Chondrocyte (in vitro differentiated cells): ENCODE results near the gene ZMYM2. TPM values are rescaled to one million over a fixed set of nuclear protein-coding genes. Genes with fewer than 3 reads are reported as not detected.

Experiments used
- DNase-seq: peaks from one replicate; pipeline ENCODE4 v3.0.0; 2021; ENCODE audit warnings: mixed read lengths, low spot score
- H3K27ac Mint-ChIP-seq: one replicate; pipeline ENCODE4 v1.8.0; 2021; ENCODE audit warnings: mild to moderate bottlenecking, moderate library complexity, mixed read lengths; ENCODE audit not compliant: unreplicated experiment
- H3K27me3 Mint-ChIP-seq: 2 replicates; pipeline ENCODE4 v1.8.0; 2021; ENCODE audit warnings: low read depth, mixed read lengths
- H3K36me3 Mint-ChIP-seq: 2 replicates; pipeline ENCODE4 v1.8.0; 2021; ENCODE audit warnings: low read depth, mixed read lengths
- H3K4me1 Mint-ChIP-seq: 2 replicates; pipeline ENCODE4 v1.8.0; 2021; ENCODE audit warnings: low read depth, mild to moderate bottlenecking, mixed read lengths
- H3K4me3 Mint-ChIP-seq: one replicate; pipeline ENCODE4 v1.8.0; 2021; ENCODE audit warnings: mild to moderate bottlenecking, moderate library complexity, mixed read lengths; ENCODE audit not compliant: unreplicated experiment
- H3K9me3 Mint-ChIP-seq: 2 replicates; pipeline ENCODE4 v1.8.0; 2021; ENCODE audit warnings: low read depth, mixed read lengths
- CTCF ChIP-seq: fragments of 200-600 bp; sonication (generic); IDR thresholded peaks from 2 replicates; pipeline ENCODE4 v1.5.0; 2021; ENCODE audit warnings: antibody characterized with exemption, mild to moderate bottlenecking, moderate library complexity
- total RNA-seq: library from RNA; stranded (reverse); gene quantifications from 3 replicates; pipeline ENCODE4 v1.2.1, GENCODE V29; 2021

The ZMYM2 gene
- total RNA-seq, 1 donor from 2014 or later: 87.5 TPM

GRCh38 chr13:20102525-20103180, 144.1 kb downstream of the ZMYM2 start:
- Mint-ChIP-seq H3K27me3 (peaks cover 23% of the 10 kb centered on the region), H3K9me3 (no peaks in the 10 kb centered on the region), H3K36me3 (no peaks in the 10 kb centered on the region), H3K27ac (no peak overlapping the region), H3K4me1 (peaks cover 3% of the 10 kb centered on the region), H3K4me3 (no peak overlapping the region)
- no peak for DNase-seq
- TF ChIP-seq CTCF: no peak

- Mint-ChIP-seq H3K27me3 (peaks cover 26% of the 10 kb centered on the region), H3K9me3 (no peaks in the 10 kb centered on the region), H3K4me1 (peaks cover 3% of the 10 kb centered on the region), H3K27ac (no peak overlapping the region), H3K4me3 (no peak overlapping the region), H3K36me3 (no peaks in the 10 kb centered on the region)
- TF ChIP-seq CTCF: no peak
- DNase-seq: no peak
Measured at GRCh38 chr13:20105161-20105689, 146.7 kb downstream of the ZMYM2 start.

GRCh38 chr13:20106742-20107141, 148.2 kb downstream of the ZMYM2 start:
- no peak overlapping the region for H3K4me3 Mint-ChIP-seq
- H3K36me3 Mint-ChIP-seq: no peaks in the 10 kb centered on the region
- H3K9me3 Mint-ChIP-seq: no peaks in the 10 kb centered on the region
- TF ChIP-seq CTCF: no peak
- DNase-seq: no peak
- peaks cover 3% of the 10 kb centered on the region for H3K4me1 Mint-ChIP-seq
- H3K27ac Mint-ChIP-seq: no peak overlapping the region
- peaks cover 23% of the 10 kb centered on the region for H3K27me3 Mint-ChIP-seq

GRCh38 chr13:20109037-20109436, 150.5 kb downstream of the ZMYM2 start:
- peaks cover 17% of the 10 kb centered on the region for H3K27me3 Mint-ChIP-seq
- no peak overlapping the region for H3K4me3 Mint-ChIP-seq
- no peak for DNase-seq
- H3K27ac Mint-ChIP-seq: no peak overlapping the region
- no peaks in the 10 kb centered on the region for H3K9me3 Mint-ChIP-seq
- H3K4me1 Mint-ChIP-seq: peaks cover 3% of the 10 kb centered on the region
- H3K36me3 Mint-ChIP-seq: no peaks in the 10 kb centered on the region
- no peak for TF ChIP-seq CTCF

- Mint-ChIP-seq H3K36me3 (no peaks in the 10 kb centered on the region), H3K27me3 (no peaks in the 10 kb centered on the region), H3K4me3 (no peak overlapping the region), H3K27ac (no peak overlapping the region), H3K9me3 (no peaks in the 10 kb centered on the region), H3K4me1 (peaks cover 5% of the 10 kb centered on the region)
- no peak for TF ChIP-seq CTCF
- DNase-seq: no peak
Measured at GRCh38 chr13:20114066-20114610, 155.6 kb downstream of the ZMYM2 start.
